ENCODE measurements around the gene AQP11. TPM values are rescaled to one million over a fixed set of nuclear protein-coding genes. Genes with fewer than 3 reads are reported as not detected.

Gene AQP11
- total and polyA plus RNA-seq, 2 donors (not counting 3 experiments of a cell fraction or from before 2014, with no cell fraction given) = 0.22 to 0.55 TPM

- POLR2A ChIA-PET = no interaction called here
- intact Hi-C loops (cut with micrococcal nuclease) = no loop called here
Measured at GRCh38 chr11:77580712-77581337, 8.9 kb upstream of the AQP11 start.

More at GRCh38 chr11:77580712-77581337, 8.9 kb upstream of the AQP11 start:
- no peak overlapping the region for H3K9ac ChIP-seq (replicated peaks; ENCODE audit: extremely low read depth, insufficient read depth, low read length)
- H2AFZ ChIP-seq (ENCODE audit: low read depth, low read length) = no peak overlapping the region
- no peak for DNase-seq (ENCODE audit: low read depth, low spot score)
- no peak overlapping the region for H3K4me2 ChIP-seq (ENCODE audit: insufficient read depth, low read length)
- no peaks in the 10 kb centered on the region for H3K36me3 ChIP-seq (ENCODE audit: control insufficient read depth in 2 of 2, extremely low read depth in 1 of 2, insufficient read depth in 2 of 2, low read length in 2 of 2)
- no peak overlapping the region for H3K4me3 ChIP-seq (replicated peaks in 1 of 3; ENCODE audit: insufficient read depth in 1 of 3, low read depth in 1 of 3, low read length in 3 of 3)
- no peaks in the 10 kb centered on the region for H3K79me2 ChIP-seq (ENCODE audit: control insufficient read depth, insufficient read depth, low read length)
- no peaks in the 10 kb centered on the region for H3K4me1 ChIP-seq (ENCODE audit: control insufficient read depth, extremely low read depth, insufficient read depth, low read length)
- H3K27me3 ChIP-seq (ENCODE audit: control insufficient read depth in 2 of 2, insufficient read depth in 2 of 2, low read length in 2 of 2) = no peaks in the 10 kb centered on the region
- H4K20me1 ChIP-seq (replicated peaks; ENCODE audit: control insufficient read depth, extremely low read depth, insufficient read depth, low read length) = no peaks in the 10 kb centered on the region
- dilution Hi-C loops (cut with MboI; ENCODE audit: extremely low pct_ligation_motif_present, low sequenced_read_pairs) = no loop called here
- H3K9me3 ChIP-seq (replicated peaks; ENCODE audit: control insufficient read depth, insufficient read depth, low read length) = no peaks in the 10 kb centered on the region
- CTCF ChIA-PET = interaction anchor here (1.0 kb wide), 1 partner anchor 33 kb away, joined by 4 read pairs; no protein-coding TSS in a partner anchor
- no peak for FAIRE-seq
- BruUV-seq (replicated peaks) = no TSS peak
- TF ChIP-seq CTCF (IDR thresholded peaks at IDR 0.05; ENCODE audit: extremely low read depth in 1 of 2, insufficient read depth in 1 of 2, low read depth in 1 of 2, low read length in 2 of 2) (no peak), MYC (IDR thresholded peaks at IDR 0.05; ENCODE audit: low read depth, low read length) (no peak), EZH2 (IDR thresholded peaks at IDR 0.05; ENCODE audit: borderline replicate concordance, low read depth, low read length, severe bottlenecking) (no peak), MAX (IDR thresholded peaks at IDR 0.05; ENCODE audit: insufficient read depth, insufficient read length) (no peak), POLR2A (IDR thresholded peaks at IDR 0.05; ENCODE audit: low read depth, low read length) (no peak), POLR2AphosphoS5 (IDR thresholded peaks at IDR 0.05; ENCODE audit: insufficient read depth, low read depth, low read length) (no peak), JUN (IDR thresholded peaks at IDR 0.05; ENCODE audit: borderline replicate concordance, insufficient read depth, insufficient read length, low read depth) (no peak), GATA2 (IDR thresholded peaks at IDR 0.05; ENCODE audit: insufficient read depth, insufficient read length, low read depth, low read length) (no peak), FOS (IDR thresholded peaks at IDR 0.05; ENCODE audit: borderline replicate concordance, insufficient read depth, low read length) (no peak)
- no peaks in the 10 kb centered on the region for H3K9me1 ChIP-seq (replicated peaks; ENCODE audit: control insufficient read depth, extremely low read depth, insufficient read depth, low read length)
- H3K27ac ChIP-seq (ENCODE audit: insufficient read depth, low read depth, low read length) = no peak overlapping the region

Measured in endothelial cell of umbilical vein (primary cell).